ENCODE measurements around the gene GPD1.

The GPD1 gene

DNA sequence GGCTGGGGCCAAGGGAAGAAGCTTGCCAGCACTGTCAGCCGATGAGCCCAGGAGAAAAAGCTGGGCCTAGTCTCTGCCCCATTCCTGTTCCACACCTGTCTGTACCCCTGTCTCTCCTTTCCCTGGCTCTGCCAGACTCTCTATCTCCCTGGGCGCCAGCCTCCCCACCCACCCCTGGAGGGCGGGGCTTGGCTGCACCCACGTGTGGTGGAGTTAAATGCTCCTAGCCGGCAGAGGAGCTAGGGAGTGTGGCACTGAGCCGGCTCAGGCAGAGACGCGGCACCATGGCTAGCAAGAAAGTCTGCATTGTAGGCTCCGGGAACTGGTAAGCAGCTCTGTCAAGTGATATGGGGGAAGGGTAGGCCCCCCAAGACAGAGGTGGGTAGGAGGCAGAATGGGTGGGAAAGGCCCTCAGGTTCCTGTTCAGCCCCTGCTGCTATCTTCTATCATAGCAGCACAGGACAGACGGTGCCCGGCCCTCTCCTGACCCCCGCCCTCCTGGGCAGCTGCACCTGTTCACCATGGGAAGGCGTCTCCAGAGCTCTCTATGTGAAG is at the start of gene GPD1:
Gene GPD1, plus strand, starts transcription at position 242 of the 555 bp plus-strand sequence. Its CDS starts 43 bp downstream, at position 285.
- no peak for DNase-seq (ENCODE audit: low spot score)

GRCh38 chr12:50055831-50056638 is 47.8 kb upstream of the GPD1 start:
- DNase-seq (ENCODE audit: low spot score): peak; percentile 86

DNA sequence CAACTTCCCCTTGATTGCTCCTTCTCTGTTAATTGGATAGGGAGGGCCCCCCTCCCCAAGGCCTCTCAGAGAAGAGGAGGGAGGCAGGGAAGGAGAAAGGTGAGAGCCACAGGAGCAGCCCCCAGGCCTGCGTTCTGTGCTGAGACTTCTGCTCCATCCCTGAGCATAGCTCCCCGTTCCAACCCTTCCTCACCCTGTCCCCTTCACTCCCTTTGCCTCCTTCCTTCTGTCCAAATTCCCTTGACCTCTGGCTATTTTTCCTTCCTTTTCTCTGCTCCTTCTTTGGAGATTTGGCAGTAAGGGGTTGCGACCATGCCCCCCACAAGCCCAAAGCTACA is 47.2 kb upstream of the GPD1 start:
- no peak for DNase-seq (ENCODE audit: low spot score)

- peak; percentile 89 for DNase-seq (ENCODE audit: low spot score)
Measured at GRCh38 chr12:50057000-50057841, 46.6 kb upstream of the GPD1 start, which contains the start of gene ASIC1. ASIC1 (plus strand) TSS chr12:50057596; CDS start chr12:50058767, 1,171 bp downstream.

DNA sequence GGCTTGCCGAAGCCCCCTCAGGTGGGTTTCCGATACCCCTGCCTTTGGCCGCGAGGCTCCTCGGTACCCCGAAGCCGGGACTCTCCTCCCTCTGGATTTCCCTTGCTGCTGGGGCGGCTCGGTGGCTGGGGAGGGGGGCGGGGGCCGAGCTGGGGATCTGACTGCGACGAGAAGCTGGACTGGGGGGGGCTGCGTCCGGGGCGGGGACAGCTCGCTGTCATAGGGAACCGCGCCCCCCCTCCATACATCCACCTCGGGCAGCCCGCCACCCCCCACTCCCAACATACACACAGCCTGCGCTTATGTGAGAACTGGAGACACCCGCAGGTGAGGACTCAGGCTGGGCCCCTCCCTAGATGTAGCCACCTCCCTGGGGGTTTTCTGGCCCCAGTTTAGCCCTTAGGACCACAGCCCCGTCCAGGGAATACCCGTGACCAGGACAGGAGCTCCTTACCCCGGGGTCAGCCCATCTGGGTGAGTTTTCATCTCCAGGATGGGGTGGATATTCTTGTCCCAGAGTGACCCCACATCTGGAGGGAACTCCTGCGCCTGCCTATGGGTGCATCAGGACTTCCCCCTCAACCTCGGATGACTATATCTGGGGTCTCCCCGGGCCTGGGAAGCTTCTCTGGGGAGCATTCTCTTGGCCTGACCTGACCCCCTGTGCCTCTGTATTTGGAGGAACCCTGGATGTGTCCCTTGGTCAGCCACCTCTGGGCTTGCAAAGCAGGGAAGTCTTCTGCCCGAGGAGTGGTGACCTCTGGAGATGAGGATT is 45.7 kb upstream of the GPD1 start:
- DNase-seq (ENCODE audit: low spot score): peak; percentile 54

- no peak for DNase-seq (ENCODE audit: low spot score)
Measured at GRCh38 chr12:50058743-50059312, 45.0 kb upstream of the GPD1 start.

DNA sequence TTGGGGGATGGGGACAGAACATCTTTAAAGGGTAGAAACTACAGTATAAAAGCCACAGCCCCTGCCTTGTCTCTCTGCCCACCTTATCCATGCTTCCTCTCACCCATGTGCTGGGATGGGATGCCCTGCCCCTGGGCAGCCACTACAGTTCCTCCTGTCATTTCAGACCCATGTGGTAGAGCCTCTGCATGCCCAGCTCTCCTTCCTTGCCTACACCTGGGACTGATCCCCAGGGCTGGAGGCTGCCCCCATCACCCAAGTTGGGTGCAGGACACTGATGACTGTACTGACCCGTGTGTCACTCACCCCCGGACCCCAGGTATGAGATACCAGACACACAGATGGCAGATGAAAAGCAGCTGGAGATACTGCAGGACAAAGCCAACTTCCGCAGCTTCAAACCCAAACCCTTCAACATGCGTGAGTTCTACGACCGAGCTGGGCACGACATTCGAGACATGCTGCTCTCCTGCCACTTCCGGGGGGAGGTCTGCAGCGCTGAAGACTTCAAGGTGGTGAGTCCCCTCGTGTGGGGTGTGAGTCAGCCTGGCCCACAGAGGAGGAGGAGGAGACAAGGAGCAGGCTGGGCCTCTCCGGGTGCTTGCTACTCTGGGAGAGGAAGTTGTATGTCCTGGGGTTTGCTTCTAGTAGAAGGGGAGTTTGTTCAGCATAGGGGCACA is 44.2 kb upstream of the GPD1 start:
- no peak for DNase-seq (ENCODE audit: low spot score)

GRCh38 chr12:50060120-50060468 is 43.7 kb upstream of the GPD1 start:
- DNase-seq (ENCODE audit: low spot score): no peak

DNA sequence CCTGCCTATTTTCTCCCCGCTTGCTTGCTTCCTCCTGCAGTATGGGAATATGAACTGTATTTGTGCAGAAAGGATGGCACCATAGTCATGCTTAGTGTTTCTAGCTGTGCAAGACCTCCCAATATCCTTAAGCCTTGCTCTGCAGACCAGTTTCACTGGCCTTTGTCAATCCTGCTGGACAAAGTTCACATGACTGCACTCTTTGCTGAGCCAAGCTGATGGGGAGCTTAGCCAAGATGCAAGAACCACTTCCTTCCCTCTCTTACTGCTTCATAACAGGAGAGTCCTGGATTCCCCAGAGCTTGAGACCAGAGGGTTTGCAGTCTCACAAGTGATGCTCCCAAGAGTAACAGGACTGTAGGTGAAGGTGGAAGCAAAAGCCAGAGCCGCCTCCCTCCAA is 42.6 kb upstream of the GPD1 start:
- no peak for DNase-seq (ENCODE audit: low spot score)

- DNase-seq (ENCODE audit: low spot score): no peak
Measured at GRCh38 chr12:50061946-50062686, 41.7 kb upstream of the GPD1 start.

DNA sequence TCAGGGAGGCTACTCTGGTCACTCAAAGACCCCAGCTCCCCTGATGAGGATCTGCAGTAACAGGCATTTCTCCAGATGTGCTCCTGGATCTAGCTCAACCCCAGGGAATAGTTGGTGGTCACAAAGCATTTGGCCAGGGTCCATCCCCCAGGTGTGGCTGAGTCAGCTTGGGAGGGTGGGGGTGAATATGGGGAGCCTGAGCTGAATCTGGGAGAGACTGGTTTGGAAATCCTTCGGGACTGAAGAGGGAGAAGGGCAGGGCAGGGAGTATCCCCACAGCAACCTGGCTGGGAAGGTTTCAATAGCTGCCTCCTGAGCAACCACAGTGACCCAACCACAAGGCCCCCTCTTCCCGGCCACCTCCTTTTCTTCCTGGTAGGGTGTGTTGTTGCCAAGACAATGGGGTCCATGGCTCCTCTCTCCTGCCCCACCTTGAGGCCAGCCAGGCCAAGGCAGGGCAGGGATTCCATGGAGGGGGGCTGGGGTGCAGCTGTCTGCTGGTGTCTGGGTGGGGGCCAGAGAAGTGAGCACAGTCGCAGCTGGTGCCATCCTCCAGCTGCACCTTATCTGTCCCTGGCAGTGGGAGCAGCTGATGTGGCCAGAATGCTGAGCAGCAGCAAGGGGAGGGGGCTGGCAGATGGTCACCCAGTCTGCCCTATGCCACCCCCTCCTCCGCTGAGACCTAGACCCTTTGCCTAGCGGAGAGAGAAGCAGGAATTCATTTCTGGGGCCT is 40.9 kb upstream of the GPD1 start:
- no peak for DNase-seq (ENCODE audit: low spot score)

DNA sequence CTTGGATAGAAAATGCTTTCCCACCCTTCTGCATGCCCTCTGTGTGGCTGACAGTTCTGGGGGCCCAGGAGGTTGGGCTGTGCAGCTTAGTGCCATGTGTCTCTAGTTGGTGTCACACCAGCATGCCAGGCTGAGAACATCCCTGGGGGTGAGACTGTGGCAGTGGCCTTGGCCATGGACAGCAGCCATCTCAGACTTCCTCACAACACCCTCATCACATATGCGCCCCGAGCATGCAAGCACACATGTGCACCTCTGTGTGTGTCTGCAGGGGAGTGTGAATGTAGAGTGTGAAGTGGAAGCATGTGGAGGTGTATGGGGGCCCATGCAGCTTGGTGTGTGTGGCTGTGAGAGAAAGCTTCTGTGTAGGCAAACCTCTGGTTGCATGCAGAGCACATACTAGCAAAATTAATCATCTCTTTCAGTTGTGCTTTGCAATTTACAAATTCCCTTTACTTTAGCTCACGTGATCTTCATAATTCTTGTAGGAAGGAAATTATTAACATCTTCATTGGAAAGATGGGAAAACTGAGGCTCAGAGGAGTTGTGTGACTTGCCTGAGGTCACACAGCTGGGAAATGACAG is 38.0 kb upstream of the GPD1 start:
- no peak for DNase-seq (ENCODE audit: low spot score)

- DNase-seq (ENCODE audit: low spot score): no peak
Measured at GRCh38 chr12:50066402-50066801, 37.4 kb upstream of the GPD1 start.

- DNase-seq (ENCODE audit: low spot score): no peak
Measured at GRCh38 chr12:50069069-50069468, 34.7 kb upstream of the GPD1 start.

DNA sequence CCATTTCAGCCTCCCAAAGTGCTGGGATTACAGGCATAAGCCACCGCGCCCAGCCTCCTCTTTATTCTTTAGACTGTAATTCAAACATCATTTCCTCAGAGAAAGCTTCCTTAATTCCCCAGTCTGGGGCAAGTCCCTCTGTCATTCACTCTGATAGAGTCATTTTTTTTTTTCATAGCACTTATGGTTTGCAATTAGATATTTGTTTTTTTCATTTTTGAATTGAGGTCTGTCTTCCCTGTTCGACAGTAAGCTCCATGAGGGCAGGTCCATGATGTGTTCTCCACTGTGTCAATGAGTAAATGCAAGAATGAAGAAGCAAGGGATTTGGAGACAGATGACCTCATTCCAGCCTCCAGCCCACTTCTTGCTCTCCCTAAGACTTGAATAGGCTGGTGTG is 34.3 kb upstream of the GPD1 start:
- no peak for DNase-seq (ENCODE audit: low spot score)

DNA sequence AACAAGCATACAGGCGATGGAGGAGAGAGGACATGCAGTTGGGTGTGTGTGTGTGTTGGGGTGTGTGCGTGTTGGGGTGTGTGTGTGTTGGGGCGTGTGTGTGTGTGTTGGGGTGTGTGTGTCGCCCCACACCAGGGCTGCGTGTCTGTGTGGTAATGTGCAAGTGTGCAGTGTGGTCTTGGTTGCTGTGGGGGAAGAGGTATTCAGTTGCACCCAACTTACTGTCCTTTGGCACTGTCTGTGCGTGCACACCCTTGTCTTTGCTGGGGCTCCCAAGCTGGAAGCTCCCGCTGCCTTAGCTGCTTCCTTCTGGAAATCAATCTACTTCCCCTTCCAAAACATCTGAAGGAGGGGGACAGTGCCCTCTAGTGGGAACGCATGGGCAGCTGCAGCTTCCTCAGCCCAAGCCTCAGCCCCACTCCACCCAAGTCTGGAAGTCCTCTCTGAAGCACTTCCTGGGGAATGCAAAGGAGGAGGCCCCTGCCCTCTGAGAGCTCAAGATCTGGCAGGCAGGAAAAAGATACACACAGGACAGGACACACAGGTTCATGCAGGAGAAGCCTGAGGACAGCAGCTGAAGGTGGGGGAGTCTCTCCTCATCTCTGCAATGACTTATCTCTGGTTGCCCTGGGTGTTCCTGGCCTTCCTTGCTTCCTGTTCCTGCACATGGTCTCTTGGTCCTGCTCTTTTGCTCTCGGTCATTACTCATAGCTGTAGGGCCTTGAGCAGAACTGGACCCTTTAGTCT is 33.3 kb upstream of the GPD1 start:
- peak; percentile 74 for DNase-seq (ENCODE audit: low spot score)

GRCh38 chr12:50072198-50072907 is 31.5 kb upstream of the GPD1 start:
- no peak for DNase-seq (ENCODE audit: low spot score)

DNA sequence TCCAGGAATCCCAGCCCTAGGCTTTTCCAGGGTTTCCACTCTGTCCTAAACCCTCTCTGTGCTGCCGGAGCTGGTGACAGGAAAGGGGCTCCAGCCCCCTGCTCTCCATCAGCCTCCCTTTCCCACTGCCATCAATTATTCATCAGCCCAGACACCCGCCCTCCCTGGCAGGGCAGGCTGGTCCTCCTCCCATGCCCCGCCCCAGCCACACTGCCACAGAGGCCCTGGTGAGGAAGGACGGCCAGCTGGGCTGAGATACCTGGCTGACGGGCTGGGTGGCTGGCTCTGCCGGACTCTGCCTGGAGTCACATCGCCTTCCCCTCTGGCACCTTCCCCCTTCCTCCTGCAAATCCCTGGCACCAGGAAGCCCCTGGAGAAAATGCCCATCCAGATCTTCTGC is 30.6 kb upstream of the GPD1 start:
- no peak for DNase-seq (ENCODE audit: low spot score)
